ENCODE results near the gene LHPP. TPM values are rescaled to one million over a fixed set of nuclear protein-coding genes. Genes with fewer than 3 reads are reported as not detected.

LHPP gene
- total RNA-seq, 1 donor from 2014 or later: 22.9 TPM

GRCh38 chr10:124523901-124524300 is 62.3 kb downstream of the LHPP start:
- no peak for DNase-seq
- no peak for TF ChIP-seq CTCF (IDR thresholded peaks at IDR 0.05)
- POLR2A ChIA-PET: interaction anchor here (1.1 to 1.4 kb wide), 2 partner anchors 195 to 218 kb away, joined by 3 read pairs; no protein-coding TSS in a partner anchor
- Mint-ChIP-seq H3K27ac (no peak overlapping the region), H3K4me1 (peaks cover 16% of the 10 kb centered on the region), H3K27me3 (no peaks in the 10 kb centered on the region), H3K9me3 (no peaks in the 10 kb centered on the region), H3K36me3 (ENCODE audit: low read depth) (peaks cover 4% of the 10 kb centered on the region), H3K4me3 (no peak overlapping the region)
- intact Hi-C loops (cut with micrococcal nuclease): loop anchor here (1.0 kb wide), 1 partner anchor 62 kb away; no protein-coding TSS in a partner anchor
- no peak for ATAC-seq (ENCODE audit: low read depth)
- CTCF ChIA-PET: interaction anchor here (0.8 to 4.2 kb wide), 4 partner anchors 218 to 303 kb away, joined by 3 to 19 read pairs (median 4); no protein-coding TSS in a partner anchor

GRCh38 chr10:124524991-124525653 is 63.5 kb downstream of the LHPP start:
- Mint-ChIP-seq H3K27me3 (no peaks in the 10 kb centered on the region), H3K4me3 (no peak overlapping the region), H3K9me3 (no peaks in the 10 kb centered on the region), H3K36me3 (ENCODE audit: low read depth) (peaks cover 2% of the 10 kb centered on the region), H3K4me1 (peaks cover 21% of the 10 kb centered on the region), H3K27ac (no peak overlapping the region)
- no peak for DNase-seq
- CTCF ChIA-PET: interaction anchor here (1.1 to 4.2 kb wide), 2 partner anchors 216 to 222 kb away, joined by 3 to 19 read pairs; no protein-coding TSS in a partner anchor
- TF ChIP-seq CTCF (IDR thresholded peaks at IDR 0.05): no peak
- POLR2A ChIA-PET: interaction anchor here (1.1 kb wide), 1 partner anchor 217 kb away, joined by 3 read pairs; no protein-coding TSS in a partner anchor
- ATAC-seq (ENCODE audit: low read depth): no peak
- intact Hi-C loops (cut with micrococcal nuclease): no loop called here

GRCh38 chr10:124525751-124526600 is 64.4 kb downstream of the LHPP start:
- no peak for DNase-seq
- Mint-ChIP-seq H3K9me3 (no peaks in the 10 kb centered on the region), H3K4me3 (no peak overlapping the region), H3K27ac (no peak overlapping the region), H3K4me1 (peaks cover 29% of the 10 kb centered on the region), H3K36me3 (ENCODE audit: low read depth) (no peaks in the 10 kb centered on the region), H3K27me3 (no peaks in the 10 kb centered on the region)
- CTCF ChIA-PET: interaction anchor here (4.2 to 15.9 kb wide), 2 partner anchors 216 to 222 kb away, joined by 19 to 307 read pairs; partner anchors contain the start of gene FAM53B
- intact Hi-C loops (cut with micrococcal nuclease): no loop called here
- POLR2A ChIA-PET: interaction anchor here (0.5 kb wide), 1 partner anchor 301 kb away, joined by 8 read pairs; no protein-coding TSS in a partner anchor
- no peak for TF ChIP-seq CTCF (IDR thresholded peaks at IDR 0.05)
- no peak for ATAC-seq (ENCODE audit: low read depth)

GRCh38 chr10:124526621-124527267 is 65.1 kb downstream of the LHPP start:
- Mint-ChIP-seq H3K27me3 (no peaks in the 10 kb centered on the region), H3K4me1 (peaks cover 37% of the 10 kb centered on the region), H3K4me3 (no peak overlapping the region), H3K9me3 (no peaks in the 10 kb centered on the region), H3K27ac (no peak overlapping the region), H3K36me3 (ENCODE audit: low read depth) (no peaks in the 10 kb centered on the region)
- POLR2A ChIA-PET: interaction anchor here (0.5 to 1.3 kb wide), 2 partner anchors 22 to 300 kb away, joined by 3 to 8 read pairs; no protein-coding TSS in a partner anchor
- no peak for TF ChIP-seq CTCF (IDR thresholded peaks at IDR 0.05)
- CTCF ChIA-PET: interaction anchor here (0.7 to 15.9 kb wide), 3 partner anchors 119 to 221 kb away, joined by 3 to 307 read pairs (median 19); partner anchors contain the start of gene FAM53B
- DNase-seq: no peak
- no peak for ATAC-seq (ENCODE audit: low read depth)
- intact Hi-C loops (cut with micrococcal nuclease): no loop called here

All from activated B cell treated with CpG ODN at 0.5 μM for 24 hours (primary cell).